Measurements from ENCODE around the gene IFT81. TPM values are rescaled to one million over a fixed set of nuclear protein-coding genes. Genes with fewer than 3 reads are reported as not detected.

The IFT81 gene
- total and polyA plus RNA-seq, 2 of the 13 experiments (the other 11 are each of a cell fraction or from before 2014, with no cell fraction given) = 4.2 to 13.0 TPM

- TF ChIP-seq HIVEP1 (CRISPR knock-in tag; IDR thresholded peaks at IDR 0.05) = no peak
- TF ChIP-seq TERF1 (CRISPR knock-in tag; IDR thresholded peaks at IDR 0.05) = no peak
- no peak for TF ChIP-seq NFKB2 (CRISPR knock-in tag; IDR thresholded peaks at IDR 0.05; ENCODE audit: borderline replicate concordance)
- no peak for TF ChIP-seq ZNF598 (CRISPR knock-in tag; IDR thresholded peaks at IDR 0.05; ENCODE audit: borderline replicate concordance)
- TF ChIP-seq ZNF784 (CRISPR knock-in tag; IDR thresholded peaks at IDR 0.05; ENCODE audit: borderline replicate concordance) = no peak; the same call in 1 of the 2 replicates
- TF ChIP-seq ZNF543 (CRISPR knock-in tag; IDR thresholded peaks at IDR 0.05) = no peak
- TF ChIP-seq, protein P1, sequence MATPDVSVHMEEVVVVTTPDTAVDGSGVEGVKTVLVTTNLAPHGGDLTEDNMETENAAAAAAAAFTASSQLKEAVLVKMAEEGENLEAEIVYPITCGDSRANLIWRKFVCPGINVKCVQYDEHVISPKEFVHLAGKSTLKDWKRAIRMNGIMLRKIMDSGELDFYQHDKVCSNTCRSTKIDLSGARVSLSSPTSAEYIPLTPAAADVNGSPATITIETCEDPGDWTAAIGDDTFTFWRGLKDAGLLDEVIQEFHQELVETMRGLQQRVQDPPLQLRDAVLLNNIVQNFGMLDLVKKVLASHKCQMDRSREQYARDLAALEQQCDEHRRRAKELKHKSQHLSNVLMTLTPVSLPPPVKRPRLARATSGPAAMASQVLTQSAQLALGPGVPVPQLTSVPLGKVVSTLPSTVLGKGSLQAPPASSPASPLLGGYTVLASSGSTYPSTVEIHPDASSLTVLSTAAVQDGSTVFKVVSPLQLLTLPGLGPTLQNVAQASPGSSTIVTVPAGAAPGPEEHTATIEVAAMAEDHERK (CRISPR knock-in tag; IDR thresholded peaks at IDR 0.05; ENCODE audit: low read depth) = no peak
- no peak for TF ChIP-seq EZH2 (conservative IDR thresholded peaks at IDR 0.05; ENCODE audit: low read depth, low read length)
- no peak; the same call in 1 of the 2 replicates for TF ChIP-seq MEF2D (CRISPR knock-in tag; IDR thresholded peaks at IDR 0.05)
- no peak; the same call in 1 of the 2 replicates for TF ChIP-seq ZNF670 (CRISPR knock-in tag; IDR thresholded peaks at IDR 0.05; ENCODE audit: borderline replicate concordance)
- no peak; the same call in 1 of the 2 replicates for TF ChIP-seq ZNF703 (CRISPR knock-in tag; IDR thresholded peaks at IDR 0.05; ENCODE audit: borderline replicate concordance)
- no peak for TF ChIP-seq ZNF782 (CRISPR knock-in tag; IDR thresholded peaks at IDR 0.05; ENCODE audit: borderline replicate concordance)
- peak; percentile 64; the same call in 1 of the 2 replicates for TF ChIP-seq HINFP (CRISPR knock-in tag; IDR thresholded peaks at IDR 0.05; ENCODE audit: low read depth)
- no peak for TF ChIP-seq ZNF709 (CRISPR knock-in tag; IDR thresholded peaks at IDR 0.05)
- TF ChIP-seq, protein P2, sequence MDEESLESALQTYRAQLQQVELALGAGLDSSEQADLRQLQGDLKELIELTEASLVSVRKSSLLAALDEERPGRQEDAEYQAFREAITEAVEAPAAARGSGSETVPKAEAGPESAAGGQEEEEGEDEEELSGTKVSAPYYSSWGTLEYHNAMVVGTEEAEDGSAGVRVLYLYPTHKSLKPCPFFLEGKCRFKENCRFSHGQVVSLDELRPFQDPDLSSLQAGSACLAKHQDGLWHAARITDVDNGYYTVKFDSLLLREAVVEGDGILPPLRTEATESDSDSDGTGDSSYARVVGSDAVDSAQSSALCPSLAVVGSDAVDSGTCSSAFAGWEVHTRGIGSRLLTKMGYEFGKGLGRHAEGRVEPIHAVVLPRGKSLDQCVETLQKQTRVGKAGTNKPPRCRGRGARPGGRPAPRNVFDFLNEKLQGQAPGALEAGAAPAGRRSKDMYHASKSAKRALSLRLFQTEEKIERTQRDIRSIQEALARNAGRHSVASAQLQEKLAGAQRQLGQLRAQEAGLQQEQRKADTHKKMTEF (CRISPR knock-in tag; IDR thresholded peaks at IDR 0.05) = peak; percentile 76
- no peak; the same call in 1 of the 2 replicates for TF ChIP-seq ZNF558 (CRISPR knock-in tag; IDR thresholded peaks at IDR 0.05; ENCODE audit: borderline replicate concordance)
- TF ChIP-seq ZNF121 (CRISPR knock-in tag; IDR thresholded peaks at IDR 0.05) = peak; percentile 75
- TF ChIP-seq ZNF839 (CRISPR knock-in tag; IDR thresholded peaks at IDR 0.05; ENCODE audit: borderline replicate concordance) = no peak
- TF ChIP-seq ZNF468 (CRISPR knock-in tag; IDR thresholded peaks at IDR 0.05) = no peak
- no peak for TF ChIP-seq ZFP41 (CRISPR knock-in tag; IDR thresholded peaks at IDR 0.05; ENCODE audit: borderline replicate concordance)
- TF ChIP-seq ZNF335 (CRISPR knock-in tag; IDR thresholded peaks at IDR 0.05) = peak; percentile 76
- peak; percentile 67 for TF ChIP-seq NCOA2 (CRISPR knock-in tag; IDR thresholded peaks at IDR 0.05)
Observed at GRCh38 chr12:110079477-110080400, 44.4 kb upstream of the IFT81 start (continued).

All from HepG2 (cell line).